GM23248 (cell line): ENCODE measurements around the gene NXPH2. TPM values are rescaled to one million over a fixed set of nuclear protein-coding genes. Genes with fewer than 3 reads are reported as not detected.

Experiments used
- DNase-seq: peaks from one replicate; pipeline ENCODE4 v3.0.0-alpha.2; 2015
- H2AFZ ChIP-seq: fragments of 200-600 bp; sonication (generic); 2 replicates; pipeline ENCODE4 v1.6.1; 2016; ENCODE audit warnings: antibody characterized with exemption
- H3F3A ChIP-seq: fragments of 200-600 bp; sonication (generic); 2 replicates; pipeline ENCODE4 v1.6.1; 2016; ENCODE audit warnings: mild to moderate bottlenecking, antibody characterized with exemption, mixed run types; ENCODE audit not compliant: insufficient read depth
- H3K27ac ChIP-seq: fragments of 200-600 bp; sonication (generic); 2 replicates; pipeline ENCODE4 v1.5.1; 2016; ENCODE audit warnings: mild to moderate bottlenecking
- H3K27me3 ChIP-seq: fragments of 200-600 bp; sonication (generic); replicated peaks from 2 replicates; pipeline ENCODE4 v1.6.1; 2016; ENCODE audit warnings: mild to moderate bottlenecking; ENCODE audit not compliant: insufficient read depth
- H3K36me3 ChIP-seq: fragments of 200-600 bp; sonication (generic); 2 replicates; pipeline ENCODE4 v1.6.1; 2016; ENCODE audit warnings: low read depth, mild to moderate bottlenecking
- H3K4me1 ChIP-seq: fragments of 200-600 bp; sonication (generic); 2 replicates; pipeline ENCODE4 v1.6.1; 2016; ENCODE audit warnings: mild to moderate bottlenecking; ENCODE audit not compliant: insufficient read depth
- H3K4me2 ChIP-seq: fragments of 200-600 bp; sonication (generic); one replicate; pipeline ENCODE4 v1.6.1; 2016; ENCODE audit warnings: mild to moderate bottlenecking; ENCODE audit not compliant: unreplicated experiment
- H3K4me3 ChIP-seq: fragments of 200-600 bp; sonication (generic); 2 replicates; pipeline ENCODE4 v1.5.1; 2016; ENCODE audit warnings: mild to moderate bottlenecking
- H3K79me2 ChIP-seq: fragments of 200-600 bp; sonication (generic); 2 replicates; pipeline ENCODE4 v1.6.1; 2016; ENCODE audit warnings: mild to moderate bottlenecking; ENCODE audit not compliant: insufficient read depth
- H3K9ac ChIP-seq: fragments of 200-600 bp; sonication (generic); 2 replicates; pipeline ENCODE4 v1.6.1; 2016; ENCODE audit warnings: mild to moderate bottlenecking
- H3K9me2 ChIP-seq: fragments of 200-600 bp; sonication (generic); 2 replicates; pipeline ENCODE4 v1.6.1; 2016; ENCODE audit warnings: mixed run types, mild to moderate bottlenecking, moderate library complexity; ENCODE audit not compliant: insufficient read depth
- H3K9me3 ChIP-seq: fragments of 200-600 bp; sonication (generic); one replicate; pipeline ENCODE4 v1.6.1; 2017; ENCODE audit warnings: low read depth
- H4K20me1 ChIP-seq: fragments of 200-600 bp; sonication (generic); 2 replicates; pipeline ENCODE4 v1.6.0; 2016; ENCODE audit not compliant: insufficient read depth
- EZH2 ChIP-seq: fragments of 200-600 bp; sonication (generic); IDR thresholded peaks from 2 replicates; pipeline ENCODE4 v1.6.1; 2018; ENCODE audit warnings: antibody characterized with exemption, mild to moderate bottlenecking; ENCODE audit not compliant: insufficient read depth, poor library complexity, severe bottlenecking
- EZH2phosphoT487 ChIP-seq: fragments of 200-600 bp; sonication (generic); IDR thresholded peaks from 2 replicates; pipeline ENCODE4 v1.6.1; 2018; ENCODE audit warnings: antibody characterized with exemption, moderate library complexity, mild to moderate bottlenecking, low read depth; ENCODE audit not compliant: insufficient read depth
- WGBS, 2 experiments: methylation state at CpG; one replicate each; pipeline ENCODE4 v1.1.6; 2015 to 2017; ENCODE audit warnings: low lambda C conversion rate in 2 of 2, low coverage in 1 of 2; ENCODE audit errors: missing lambda C conversion rate in 2 of 2; 5-methylcytosine and 5-hydroxymethylcytosine counted together
- in situ Hi-C: fragments of 300-500 bp; cut with MboI; formaldehyde crosslinking; loops from 2 replicates; pipeline ENCODE4 v1.15.0; 2020
- polyA plus RNA-seq: library from polyadenylated mRNA; unstranded; fragments of >200 nt; fragmentation: Nextera tagmentation; extraction: Ambion mirVana; gene quantifications from 2 replicates; pipeline ENCODE4 v1.2.1, GENCODE V29; 2016
- total RNA-seq: library from RNA; depleted of rRNA; stranded (reverse); fragments of >200 nt; shearing (Covaris generic); gene quantifications from 2 replicates; pipeline ENCODE4 v1.2.3, GENCODE V29; 2014

The NXPH2 gene
- total and polyA plus RNA-seq, 2 experiments from 2014 or later = not detected

GRCh38 chr2:138640921-138641676 is 139.1 kb downstream of the NXPH2 start:
- DNase-seq = no peak
- no peaks in the 10 kb centered on the region for H3F3A ChIP-seq
- in situ Hi-C loops = no loop called here
- no peak for TF ChIP-seq EZH2phosphoT487
- no peak for TF ChIP-seq EZH2
- no peaks in the 10 kb centered on the region for H3K9me3 ChIP-seq
- no peaks in the 10 kb centered on the region for H3K79me2 ChIP-seq
- no peaks in the 10 kb centered on the region for H3K9me2 ChIP-seq
- no peaks in the 10 kb centered on the region for H3K36me3 ChIP-seq
- WGBS, 2 experiments = 47 to 50% methylated on average over 9 of the region's 9 CpGs
- H4K20me1 ChIP-seq = no peaks in the 10 kb centered on the region
- no peaks in the 10 kb centered on the region for H3K4me1 ChIP-seq
- no peaks in the 10 kb centered on the region for H3K27me3 ChIP-seq
- H2AFZ ChIP-seq = no peak overlapping the region
- no peak overlapping the region for H3K9ac ChIP-seq
- H3K27ac ChIP-seq = no peak overlapping the region
- no peak overlapping the region for H3K4me3 ChIP-seq
- H3K4me2 ChIP-seq = no peak overlapping the region

GRCh38 chr2:138637686-138638085 is 142.5 kb downstream of the NXPH2 start:
- no peaks in the 10 kb centered on the region for H3K27me3 ChIP-seq
- no peak for DNase-seq
- no peaks in the 10 kb centered on the region for H3K9me3 ChIP-seq
- H3F3A ChIP-seq = no peaks in the 10 kb centered on the region
- H3K9me2 ChIP-seq = no peaks in the 10 kb centered on the region
- no peaks in the 10 kb centered on the region for H3K36me3 ChIP-seq
- no peaks in the 10 kb centered on the region for H4K20me1 ChIP-seq
- no peak overlapping the region for H3K4me2 ChIP-seq
- H2AFZ ChIP-seq = no peak overlapping the region
- 44 to 48% methylated on average over 2 to 5 of the region's 5 CpGs for WGBS, 2 experiments
- no peaks in the 10 kb centered on the region for H3K79me2 ChIP-seq
- no peaks in the 10 kb centered on the region for H3K4me1 ChIP-seq
- no peak overlapping the region for H3K9ac ChIP-seq
- in situ Hi-C loops = no loop called here
- no peak for TF ChIP-seq EZH2phosphoT487
- TF ChIP-seq EZH2 = no peak
- no peak overlapping the region for H3K27ac ChIP-seq
- H3K4me3 ChIP-seq = no peak overlapping the region

DNA sequence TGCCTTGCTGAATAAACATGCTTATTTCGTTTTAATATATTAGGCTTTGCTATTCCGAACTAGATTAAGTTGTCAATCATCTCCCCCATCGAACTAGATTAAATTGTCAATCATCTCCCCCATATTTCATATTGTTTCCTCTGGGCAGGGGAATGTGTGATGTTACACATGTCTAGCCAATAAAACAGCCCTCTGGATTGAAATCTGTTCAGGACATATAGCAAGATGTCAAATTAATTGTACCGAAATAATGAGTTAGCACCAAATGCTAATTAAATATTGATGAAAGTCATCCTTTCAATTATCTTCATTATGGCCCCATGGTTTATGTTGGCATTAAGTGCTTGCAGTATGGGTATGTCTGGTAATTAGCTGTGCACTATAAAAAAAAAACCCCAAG is 143.1 kb downstream of the NXPH2 start:
- DNase-seq = no peak
- WGBS, 2 experiments = 65 to 76% methylated on average over 4 of the region's 4 CpGs
- in situ Hi-C loops = no loop called here
- Histone ChIP-seq H3K36me3 (no peaks in the 10 kb centered on the region), H3K4me3 (no peak overlapping the region), H3K4me1 (no peaks in the 10 kb centered on the region), H3K27ac (no peak overlapping the region), H3K9me3 (no peaks in the 10 kb centered on the region), H3K4me2 (no peak overlapping the region), H3F3A (no peaks in the 10 kb centered on the region), H3K27me3 (no peaks in the 10 kb centered on the region), H2AFZ (no peak overlapping the region), H3K9me2 (no peaks in the 10 kb centered on the region), H3K79me2 (no peaks in the 10 kb centered on the region), H3K9ac (no peak overlapping the region), H4K20me1 (no peaks in the 10 kb centered on the region)
- TF ChIP-seq EZH2 (no peak), EZH2phosphoT487 (no peak)

DNA sequence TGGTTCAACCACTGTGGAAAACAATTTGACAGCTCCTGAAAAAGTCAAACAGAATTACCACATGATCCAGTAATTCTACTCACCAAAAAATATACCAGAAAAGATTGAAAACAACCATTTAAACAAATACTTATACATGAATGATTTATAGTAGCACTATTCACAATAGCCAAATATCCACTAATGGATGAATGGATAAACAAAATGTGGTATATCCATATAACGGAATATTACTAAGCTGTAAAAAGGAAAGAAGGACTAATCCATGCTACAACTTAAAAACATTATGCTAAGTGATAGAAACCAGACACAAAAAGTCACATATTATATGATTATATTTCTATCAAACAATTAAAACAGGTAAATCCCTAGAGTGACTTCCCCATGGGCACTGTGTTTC is 147.1 kb downstream of the NXPH2 start:
- H2AFZ ChIP-seq = no peak overlapping the region
- H3K9ac ChIP-seq = no peak overlapping the region
- H3K27ac ChIP-seq = no peak overlapping the region
- H3F3A ChIP-seq = no peaks in the 10 kb centered on the region
- no peak for DNase-seq
- H3K79me2 ChIP-seq = no peaks in the 10 kb centered on the region
- no peaks in the 10 kb centered on the region for H3K9me2 ChIP-seq
- no peaks in the 10 kb centered on the region for H3K9me3 ChIP-seq
- TF ChIP-seq EZH2phosphoT487 (no peak), EZH2 (no peak)
- in situ Hi-C loops = no loop called here
- H3K27me3 ChIP-seq = no peaks in the 10 kb centered on the region
- H3K4me3 ChIP-seq = no peak overlapping the region
- no peaks in the 10 kb centered on the region for H3K4me1 ChIP-seq
- WGBS, 2 experiments = 31 to 53% methylated on average over 1 of the region's 1 CpG
- H3K4me2 ChIP-seq = no peak overlapping the region
- H4K20me1 ChIP-seq = no peaks in the 10 kb centered on the region
- H3K36me3 ChIP-seq = no peaks in the 10 kb centered on the region
